HepG2 (cell line): ENCODE results near the gene FAM3A. TPM values are rescaled to one million over a fixed set of nuclear protein-coding genes. Genes with fewer than 3 reads are reported as not detected.

ENCODE experiments used
- GATA4 ChIP-seq: sonication (generic); IDR thresholded peaks from 2 replicates; pipeline ENCODE4 v1.6.1; 2016; ENCODE audit warnings: antibody characterized with exemption, low read depth, borderline replicate concordance
- HNRNPLL ChIP-seq: fragments of 200-400 bp; formaldehyde crosslinking; IDR thresholded peaks from 2 replicates; pipeline ENCODE4 v1.6.1; 2017; ENCODE audit warnings: mild to moderate bottlenecking, low read depth, low read length; ENCODE audit not compliant: poor library complexity, severe bottlenecking
- KAT8 ChIP-seq: IDR thresholded peaks from 2 replicates; pipeline ENCODE4 v1.6.1; 2016; ENCODE audit warnings: missing genetic modification reagents, missing compliant biosample characterization
- KLF13 ChIP-seq: sonication (generic); formaldehyde crosslinking; IDR thresholded peaks from 2 replicates; pipeline ENCODE4 v1.4.0; 2020; ENCODE audit warnings: mild to moderate bottlenecking, missing genetic modification reagents
- MED1 ChIP-seq: sonication (generic); formaldehyde crosslinking; IDR thresholded peaks from 2 replicates; pipeline ENCODE4 v1.4.0; 2020; ENCODE audit warnings: missing genetic modification reagents
- PRDM4 ChIP-seq: sonication (generic); formaldehyde crosslinking; IDR thresholded peaks from 2 replicates; pipeline ENCODE4 v1.9.0; 2021; ENCODE audit warnings: missing genetic modification reagents, borderline replicate concordance
- TFDP2 ChIP-seq: sonication (generic); formaldehyde crosslinking; IDR thresholded peaks from 2 replicates; pipeline ENCODE4 v1.4.0; 2020; ENCODE audit warnings: missing genetic modification reagents
- ZFP91 ChIP-seq: sonication (generic); formaldehyde crosslinking; IDR thresholded peaks from 2 replicates; pipeline ENCODE4 v1.9.0; 2022; ENCODE audit warnings: missing genetic modification reagents, mild to moderate bottlenecking, borderline replicate concordance
- ZMYM4 ChIP-seq: sonication (generic); formaldehyde crosslinking; IDR thresholded peaks from 2 replicates; pipeline ENCODE4 v1.8.1; 2023; ENCODE audit warnings: mild to moderate bottlenecking, missing genetic modification reagents
- ZNF318 ChIP-seq: sonication (generic); formaldehyde crosslinking; IDR thresholded peaks from 2 replicates; pipeline ENCODE4 v1.4.0; 2020; ENCODE audit warnings: mild to moderate bottlenecking, missing genetic modification reagents
- ZNF44 ChIP-seq: sonication (generic); formaldehyde crosslinking; IDR thresholded peaks from 2 replicates; pipeline ENCODE4 v1.5.1; 2020; ENCODE audit warnings: mild to moderate bottlenecking, missing genetic modification reagents
- ZNF691 ChIP-seq: sonication (generic); formaldehyde crosslinking; IDR thresholded peaks from 2 replicates; pipeline ENCODE4 v1.4.0; 2020; ENCODE audit warnings: missing genetic modification reagents, low read depth, mild to moderate bottlenecking, borderline replicate concordance
- polyA plus RNA-seq, 8 experiments: library from polyadenylated mRNA; depleted of rRNA in 3 of 8; stranded (reverse) in 7 of 8; unstranded in 1 of 8; fragments of >200 nt; fragmentation: Illumina TruSeq in 4 of 8; extraction: Trizol in 4 of 8; gene quantifications; 2 replicates each; pipeline versions ENCODE4 v1.2.1 to v1.2.3, GENCODE V29; 2011 to 2016; ENCODE audit warnings: low read depth in 4 of 8, missing spikeins in 1 of 8, mixed read lengths in 1 of 8; ENCODE audit not compliant: insufficient read depth in 1 of 8
- total RNA-seq, 5 experiments: library from RNA; depleted of rRNA; stranded (reverse); fragments of >200 nt; fragmentation: Illumina TruSeq; extraction: Trizol; gene quantifications; 2 replicates each; pipeline ENCODE4 v1.2.3, GENCODE V29; 2016; ENCODE audit warnings: low read depth in 1 of 5

FAM3A gene
- total and polyA plus RNA-seq, 2 of the 13 experiments (the other 11 are each of a cell fraction or from before 2014, with no cell fraction given) = 11.2 to 22.7 TPM

- TF ChIP-seq ZNF318 (CRISPR knock-in tag) = 0 out of 2 replicates have a peak, but pooled peaks have one; percentile 35
- TF ChIP-seq HNRNPLL = peak; percentile 59
- TF ChIP-seq PRDM4 (CRISPR knock-in tag) = no peak
- no peak for TF ChIP-seq KLF13 (CRISPR knock-in tag)
- peak; percentile 97 for TF ChIP-seq TFDP2 (CRISPR knock-in tag)
- 0 out of 2 replicates have a peak, but pooled peaks have one; percentile 27 for TF ChIP-seq ZMYM4 (CRISPR knock-in tag)
- TF ChIP-seq ZNF691 (CRISPR knock-in tag) = peak; percentile 68; the same call in 1 of the 2 replicates
- TF ChIP-seq GATA4 = no peak
- 0 out of 2 replicates have a peak, but pooled peaks have one; percentile 28 for TF ChIP-seq MED1
- peak; percentile 48; the same call in 1 of the 2 replicates for TF ChIP-seq ZFP91 (CRISPR knock-in tag)
- TF ChIP-seq ZNF44 (CRISPR knock-in tag) = no peak
- 0 out of 2 replicates have a peak, but pooled peaks have one; percentile 22 for TF ChIP-seq KAT8 (CRISPR knock-in tag)
Observed at GRCh38 chrX:154478728-154479622, 37.1 kb downstream of the FAM3A start, which contains the start of gene LAGE3 (continued).
